IMR-90 (cell line): ENCODE measurements around the gene AZGP1. TPM values are rescaled to one million over a fixed set of nuclear protein-coding genes. Genes with fewer than 3 reads are reported as not detected.

ENCODE experiments used
- ATAC-seq: fragments of 200-7000 bp; cut with Tn5 transposase; 2 replicates; pipeline ENCODE4 v1.9.1; 2020; ENCODE audit warnings: low read depth, mild to moderate bottlenecking, moderate library complexity
- BruUV-seq: library from RNA; stranded (reverse); fragments of 400-500 nt; replicated peaks from 2 replicates; lab custom pipeline; 2021; lab: Mats Ljungman, UMichigan
- CTCF ChIA-PET: fragments of 300-600 bp; formaldehyde crosslinking; extraction: SDS; loops from one replicate; lab custom pipeline; 2021; ENCODE audit warnings: antibody characterized with exemption; lab: Yijun Ruan, JAX
- POLR2A ChIA-PET: fragments of 300-600 bp; sonication (Branson Sonifier 250); formaldehyde crosslinking; loops from one replicate; lab custom pipeline; 2022; ENCODE audit warnings: antibody characterized with exemption; ENCODE audit not compliant: unreplicated experiment; lab: Charles Lee
- DNase-seq: peaks from one replicate; pipeline ENCODE4 v3.0.0; 2013
- H2AFZ ChIP-seq: replicated peaks from 2 replicates; pipeline ENCODE3; 2013; ENCODE audit warnings: low read length, mild to moderate bottlenecking; ENCODE audit not compliant: poor library complexity
- H2AK5ac ChIP-seq: 2 replicates; pipeline ENCODE4 v1.6.1; 2013; ENCODE audit warnings: low read depth, low read length, inconsistent platforms
- H2AK9ac ChIP-seq: replicated peaks from 2 replicates; pipeline ENCODE3; 2013; ENCODE audit warnings: mild to moderate bottlenecking, low read depth, low read length, moderate library complexity; ENCODE audit not compliant: poor library complexity
- H2BK120ac ChIP-seq: 2 replicates; pipeline ENCODE4 v1.6.1; 2013; ENCODE audit warnings: low read depth, low read length, inconsistent platforms
- H2BK15ac ChIP-seq: 3 replicates; pipeline ENCODE4 v1.6.1; 2013; ENCODE audit warnings: low read depth, low read length, inconsistent platforms
- H2BK20ac ChIP-seq: 2 replicates; pipeline ENCODE4 v1.6.1; 2013; ENCODE audit warnings: low read depth, mild to moderate bottlenecking, inconsistent platforms, low read length, moderate library complexity
- H2BK5ac ChIP-seq: 2 replicates; pipeline ENCODE4 v1.6.1; 2013; ENCODE audit warnings: mild to moderate bottlenecking, low read depth, low read length, inconsistent platforms; ENCODE audit not compliant: poor library complexity, severe bottlenecking
- H3K14ac ChIP-seq: replicated peaks from 2 replicates; pipeline ENCODE4 v1.6.1; 2013; ENCODE audit warnings: low read depth, low read length, inconsistent platforms
- H3K18ac ChIP-seq: 2 replicates; pipeline ENCODE4 v1.6.1; 2013; ENCODE audit warnings: low read depth, low read length, control low read depth
- H3K23ac ChIP-seq: 2 replicates; pipeline ENCODE4 v1.6.1; 2013; ENCODE audit warnings: low read depth, low read length, inconsistent platforms
- H3K27ac ChIP-seq: 2 replicates; pipeline ENCODE4 v1.5.1; 2013; ENCODE audit warnings: mild to moderate bottlenecking, control low read depth, low read length; ENCODE audit not compliant: insufficient read depth
- H3K27me3 ChIP-seq: 2 replicates; pipeline ENCODE4 v1.6.1; 2013; ENCODE audit warnings: low read length; ENCODE audit not compliant: control insufficient read depth, insufficient read depth
- H3K36me3 ChIP-seq: 2 replicates; pipeline ENCODE4 v1.6.1; 2013; ENCODE audit warnings: low read length, mixed read lengths; ENCODE audit not compliant: control insufficient read depth, insufficient read depth
- H3K4ac ChIP-seq: 2 replicates; pipeline ENCODE4 v1.6.1; 2013; ENCODE audit warnings: low read depth, low read length, inconsistent platforms
- H3K4me1 ChIP-seq: 2 replicates; pipeline ENCODE4 v1.6.1; 2013; ENCODE audit warnings: low read length, mixed read lengths; ENCODE audit not compliant: control insufficient read depth, insufficient read depth
- H3K4me2 ChIP-seq: 2 replicates; pipeline ENCODE4 v1.6.1; 2013; ENCODE audit warnings: low read depth, mild to moderate bottlenecking, control low read depth, low read length, moderate library complexity
- H3K4me3 ChIP-seq: 2 replicates; pipeline ENCODE4 v1.5.1; 2013; ENCODE audit warnings: low read depth, mild to moderate bottlenecking, control low read depth, low read length, moderate library complexity; ENCODE audit not compliant: insufficient read depth
- H3K56ac ChIP-seq: 2 replicates; pipeline ENCODE4 v1.6.1; 2013; ENCODE audit warnings: low read length, inconsistent platforms; ENCODE audit not compliant: insufficient read depth; ENCODE audit errors: extremely low read depth
- H3K79me1 ChIP-seq, 2 experiments: 2 replicates each; pipeline ENCODE4 v1.6.1; 2013; ENCODE audit warnings: low read length in 2 of 2, inconsistent platforms in 1 of 2, low read depth in 1 of 2
- H3K9ac ChIP-seq: 2 replicates; pipeline ENCODE4 v1.6.1; 2013; ENCODE audit warnings: low read depth, low read length, control low read depth
- H3K9me1 ChIP-seq: 2 replicates; pipeline ENCODE4 v1.6.1; 2013; ENCODE audit warnings: low read length, inconsistent platforms; ENCODE audit not compliant: insufficient read depth
- H3K9me3 ChIP-seq: 2 replicates; pipeline ENCODE4 v1.6.1; 2013; ENCODE audit warnings: low read length; ENCODE audit not compliant: control insufficient read depth, insufficient read depth
- H4K20me1 ChIP-seq: 2 replicates; pipeline ENCODE4 v1.6.1; 2013; ENCODE audit warnings: low read length, inconsistent platforms; ENCODE audit not compliant: insufficient read depth
- H4K5ac ChIP-seq: 2 replicates; pipeline ENCODE4 v1.6.1; 2013; ENCODE audit warnings: mild to moderate bottlenecking, low read depth, low read length, control low read depth
- H4K8ac ChIP-seq, 2 experiments: 2 replicates each; pipeline ENCODE4 v1.6.1; 2013; ENCODE audit warnings: low read depth in 2 of 2, low read length in 2 of 2, control low read depth in 1 of 2, inconsistent platforms in 1 of 2
- H4K91ac ChIP-seq: 2 replicates; pipeline ENCODE4 v1.6.1; 2013; ENCODE audit warnings: low read depth, low read length, inconsistent platforms; ENCODE audit not compliant: insufficient read depth
- CEBPB ChIP-seq: IDR thresholded peaks from 2 replicates; pipeline ENCODE4 v1.6.1; 2012; ENCODE audit warnings: low read depth, low read length, improper control_type of control experiment
- CTCF ChIP-seq: conservative IDR thresholded peaks from 2 replicates; pipeline ENCODE4 v1.5.1; 2012; ENCODE audit warnings: mild to moderate bottlenecking, low read depth, low read length, improper control_type of control experiment
- MAFK ChIP-seq: IDR thresholded peaks from 2 replicates; pipeline ENCODE4 v1.6.1; 2012; ENCODE audit warnings: low read depth, low read length, improper control_type of control experiment
- RAD21 ChIP-seq: IDR thresholded peaks from 2 replicates; pipeline ENCODE4 v1.6.1; 2012; ENCODE audit warnings: low read length, improper control_type of control experiment
- RCOR1 ChIP-seq: IDR thresholded peaks from 2 replicates; pipeline ENCODE4 v1.6.1; 2012; ENCODE audit warnings: mild to moderate bottlenecking, low read length, improper control_type of control experiment; ENCODE audit not compliant: insufficient replicate concordance
- RFX5 ChIP-seq: IDR thresholded peaks from 2 replicates; pipeline ENCODE4 v1.8.0; 2012; ENCODE audit warnings: low read depth, mild to moderate bottlenecking, low read length, moderate library complexity
- WGBS, 2 experiments: methylation state at CpG; one replicate each; pipeline versions ENCODE4 v1.1.5 to v1.1.7; 2013; ENCODE audit warnings: missing lambda C conversion rate in 2 of 2; ENCODE audit not compliant: insufficient read length in 1 of 2; ENCODE audit errors: extremely low coverage in 2 of 2; 5-methylcytosine and 5-hydroxymethylcytosine counted together
- dilution Hi-C: fragments of 300-500 bp; cut with HindIII; formaldehyde crosslinking; loops from one replicate; pipeline ENCODE4 v1.14.3; 2018; ENCODE audit warnings: low sequenced_read_pairs; ENCODE audit not compliant: unreplicated experiment
- in situ Hi-C: fragments of 300-500 bp; cut with MboI; formaldehyde crosslinking; loops from 3 replicates; pipeline ENCODE4 v1.14.3; 2019; ENCODE audit warnings: low sequenced_read_pairs, inconsistent platforms, mixed read lengths
- intact Hi-C: fragments of 100-400 bp; cut with micrococcal nuclease; formaldehyde crosslinking; loops from 2 replicates; pipeline ENCODE4 v1.10.0; 2022
- polyA plus RNA-seq, 3 experiments: library from polyadenylated mRNA; depleted of rRNA; stranded (reverse); fragments of >200 nt; gene quantifications; 2 replicates each; pipeline ENCODE4 v1.2.3, GENCODE V29; 2012; ENCODE audit warnings: low replicate concordance in 1 of 3
- total RNA-seq: library from RNA; depleted of rRNA; stranded (reverse); fragments of >200 nt; gene quantifications from 2 replicates; pipeline ENCODE4 v1.2.3, GENCODE V29; 2012

AZGP1 gene
- total and polyA plus RNA-seq, 2 of the 4 experiments (the other 2 are of a cell fraction), result not detected

- Histone ChIP-seq H3K9ac (no peak overlapping the region), H2BK15ac (no peak overlapping the region), H3K56ac (no peak overlapping the region), H3K79me1 (no peaks in the 10 kb centered on the region), H3K23ac (no peak overlapping the region), H3K36me3 (no peaks in the 10 kb centered on the region), H2BK120ac (no peak overlapping the region), H3K27ac (no peak overlapping the region), H4K20me1 (no peaks in the 10 kb centered on the region), H3K18ac (no peak overlapping the region), H2BK5ac (no peak overlapping the region), H3K9me1 (no peaks in the 10 kb centered on the region), H2AK9ac (no peak overlapping the region), H3K14ac (no peak overlapping the region), H2AFZ (no peak overlapping the region), H4K8ac (no peak overlapping the region), H3K27me3 (peaks cover 32% of the 10 kb centered on the region), H3K4me2 (no peak overlapping the region), H2AK5ac (no peak overlapping the region), H4K91ac (no peak overlapping the region), H2BK20ac (no peak overlapping the region), H3K4me3 (no peak overlapping the region), H4K5ac (no peak overlapping the region), H3K4me1 (no peaks in the 10 kb centered on the region), H3K9me3 (no peaks in the 10 kb centered on the region), H3K4ac (no peak overlapping the region)
- BruUV-seq, result no TSS peak
- TF ChIP-seq CTCF, result no peak
- TF ChIP-seq RFX5, result no peak
- TF ChIP-seq RAD21, result no peak
- TF ChIP-seq CEBPB, result no peak
- TF ChIP-seq RCOR1, result no peak
- TF ChIP-seq MAFK, result no peak
- CTCF ChIA-PET, result interaction anchor here (1.4 kb wide), 1 partner anchor 9 kb away, joined by 5 read pairs; no protein-coding TSS in a partner anchor
- in situ Hi-C loops (no loop called here), dilution Hi-C loops (no loop called here), intact Hi-C loops (no loop called here)
- ATAC-seq (no peak), DNase-seq (no peak)
- POLR2A ChIA-PET, result no interaction called here
- WGBS, 2 experiments, result 57% methylated on average over 1 of the region's 3 CpGs; no CpG with 5 or more reads in 1 of the 2 experiments
Observed at GRCh38 chr7:99930376-99930775, 45.5 kb downstream of the AZGP1 start.
